Upper lobe of left lung (tissue), 4 donors: ENCODE measurements around the gene MRPL33.
"Not testable (repeated sequence)": the region's sequence is repeated elsewhere in the genome, so short reads cannot be mapped to it uniquely, and the experiment has no call there.

Experiments used
- POLR2AphosphoS5 ChIP-seq, 2 donors: sonication (generic); formaldehyde crosslinking; IDR thresholded peaks; one replicate each; pipeline ENCODE4 v1.5.1; 2017; ENCODE audit warnings: antibody characterized with exemption in 2 of 2
- TF ChIP-seq, protein P1 (sequence below), 6 experiments: fragments of 450-650 bp in 4 of 6; fragments of 200-600 bp in 2 of 6; sonication (generic) in 2 of 6; IDR thresholded peaks; one replicate each; pipeline ENCODE4 v1.5.1; 2016 to 2019; ENCODE audit warnings: antibody characterized with exemption in 6 of 6

DNA sequence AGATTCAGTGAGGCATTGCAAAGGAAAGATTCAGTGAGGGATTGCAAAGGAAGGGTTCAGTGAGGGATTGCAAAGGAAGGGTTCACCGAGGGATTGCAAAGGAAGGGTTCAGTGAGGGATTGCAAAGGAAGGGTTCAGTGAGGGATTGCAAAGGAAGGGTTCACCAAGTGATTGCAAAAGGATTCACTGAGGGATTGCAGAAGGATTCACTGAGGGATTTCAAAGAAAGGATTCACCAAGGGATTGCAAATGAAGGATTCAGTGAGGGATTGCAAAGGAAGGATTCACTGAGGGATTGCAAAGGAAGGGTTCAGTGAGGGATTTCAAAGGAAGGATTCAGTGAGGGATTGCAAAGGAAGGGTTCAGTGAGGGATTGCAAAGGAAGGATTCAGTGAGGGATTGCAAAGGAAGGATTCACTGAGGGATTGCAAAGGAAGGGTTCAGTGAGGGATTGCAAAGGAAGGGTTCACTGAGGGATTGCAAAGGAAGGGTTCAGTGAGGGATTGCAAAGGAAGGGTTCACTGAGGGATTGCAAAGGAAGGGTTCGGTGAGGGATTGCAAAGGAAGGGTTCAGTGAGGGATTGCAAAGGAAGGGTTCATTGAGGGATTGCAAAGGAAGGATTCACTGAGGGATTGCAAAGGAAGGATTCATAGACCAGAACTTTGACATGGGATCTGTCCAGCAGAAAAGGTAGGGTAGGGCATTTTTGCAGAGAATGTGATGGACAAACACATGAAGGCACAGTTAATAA is 22.5 kb upstream of the MRPL33 start:
- not testable (repeated sequence) for TF ChIP-seq POLR2AphosphoS5 (IDR thresholded peaks at IDR 0.05)
- TF ChIP-seq, protein P1, sequence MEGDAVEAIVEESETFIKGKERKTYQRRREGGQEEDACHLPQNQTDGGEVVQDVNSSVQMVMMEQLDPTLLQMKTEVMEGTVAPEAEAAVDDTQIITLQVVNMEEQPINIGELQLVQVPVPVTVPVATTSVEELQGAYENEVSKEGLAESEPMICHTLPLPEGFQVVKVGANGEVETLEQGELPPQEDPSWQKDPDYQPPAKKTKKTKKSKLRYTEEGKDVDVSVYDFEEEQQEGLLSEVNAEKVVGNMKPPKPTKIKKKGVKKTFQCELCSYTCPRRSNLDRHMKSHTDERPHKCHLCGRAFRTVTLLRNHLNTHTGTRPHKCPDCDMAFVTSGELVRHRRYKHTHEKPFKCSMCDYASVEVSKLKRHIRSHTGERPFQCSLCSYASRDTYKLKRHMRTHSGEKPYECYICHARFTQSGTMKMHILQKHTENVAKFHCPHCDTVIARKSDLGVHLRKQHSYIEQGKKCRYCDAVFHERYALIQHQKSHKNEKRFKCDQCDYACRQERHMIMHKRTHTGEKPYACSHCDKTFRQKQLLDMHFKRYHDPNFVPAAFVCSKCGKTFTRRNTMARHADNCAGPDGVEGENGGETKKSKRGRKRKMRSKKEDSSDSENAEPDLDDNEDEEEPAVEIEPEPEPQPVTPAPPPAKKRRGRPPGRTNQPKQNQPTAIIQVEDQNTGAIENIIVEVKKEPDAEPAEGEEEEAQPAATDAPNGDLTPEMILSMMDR (IDR thresholded peaks at IDR 0.05) = not testable (repeated sequence)
